ENCODE results near the gene AFF3. TPM values are rescaled to one million over a fixed set of nuclear protein-coding genes. Genes with fewer than 3 reads are reported as not detected.

AFF3 gene
- total and polyA plus RNA-seq, 2 donors (not counting 3 experiments of a cell fraction or from before 2014, with no cell fraction given) = 0.06 to 0.07 TPM

- dilution Hi-C loops (cut with MboI; ENCODE audit: extremely low pct_ligation_motif_present, low sequenced_read_pairs) (no loop called here), intact Hi-C loops (cut with micrococcal nuclease) (loop anchor here (1.0 kb wide), 1 partner anchor 31 kb away; no protein-coding TSS in a partner anchor)
- POLR2A ChIA-PET = no interaction called here
- TF ChIP-seq GATA2 (IDR thresholded peaks at IDR 0.05; ENCODE audit: insufficient read depth, insufficient read length, low read depth, low read length) (no peak), CTCF (IDR thresholded peaks at IDR 0.05; ENCODE audit: extremely low read depth in 1 of 2, insufficient read depth in 1 of 2, low read depth in 1 of 2, low read length in 2 of 2) (no peak)
- Histone ChIP-seq H3K4me2 (ENCODE audit: insufficient read depth, low read length) (no peak overlapping the region), H3K36me3 (ENCODE audit: control insufficient read depth in 2 of 2, extremely low read depth in 1 of 2, insufficient read depth in 2 of 2, low read length in 2 of 2) (no peaks in the 10 kb centered on the region), H3K27me3 (ENCODE audit: control insufficient read depth in 2 of 2, insufficient read depth in 2 of 2, low read length in 2 of 2) (peaks cover 0 to 1% of the 10 kb centered on the region in 2 experiments), H4K20me1 (replicated peaks; ENCODE audit: control insufficient read depth, extremely low read depth, insufficient read depth, low read length) (no peaks in the 10 kb centered on the region), H3K27ac (ENCODE audit: insufficient read depth, low read depth, low read length) (no peak overlapping the region), H3K4me1 (ENCODE audit: control insufficient read depth, extremely low read depth, insufficient read depth, low read length) (peaks cover 3% of the 10 kb centered on the region), H2AFZ (ENCODE audit: low read depth, low read length) (no peak overlapping the region), H3K79me2 (ENCODE audit: control insufficient read depth, insufficient read depth, low read length) (no peaks in the 10 kb centered on the region), H3K4me3 (replicated peaks in 1 of 3; ENCODE audit: insufficient read depth in 1 of 3, low read depth in 1 of 3, low read length in 3 of 3) (no peak overlapping the region), H3K9ac (replicated peaks; ENCODE audit: extremely low read depth, insufficient read depth, low read length) (no peak overlapping the region), H3K9me1 (replicated peaks; ENCODE audit: control insufficient read depth, extremely low read depth, insufficient read depth, low read length) (no peaks in the 10 kb centered on the region), H3K9me3 (replicated peaks; ENCODE audit: control insufficient read depth, insufficient read depth, low read length) (no peaks in the 10 kb centered on the region)
- FAIRE-seq = no peak
- BruUV-seq (replicated peaks) = no TSS peak
- CTCF ChIA-PET = interaction anchor here (0.6 to 2.5 kb wide), 3 partner anchors 12 to 339 kb away, joined by 4 to 15 read pairs (median 5); no protein-coding TSS in a partner anchor
- DNase-seq (ENCODE audit: low read depth, low spot score) = no peak
Observed at GRCh38 chr2:100012561-100012960, 129.8 kb downstream of the AFF3 start.

- intact Hi-C loops (cut with micrococcal nuclease) (no loop called here), dilution Hi-C loops (cut with MboI; ENCODE audit: extremely low pct_ligation_motif_present, low sequenced_read_pairs) (no loop called here)
- Histone ChIP-seq H3K9me1 (replicated peaks; ENCODE audit: control insufficient read depth, extremely low read depth, insufficient read depth, low read length) (no peaks in the 10 kb centered on the region), H3K36me3 (ENCODE audit: control insufficient read depth in 2 of 2, extremely low read depth in 1 of 2, insufficient read depth in 2 of 2, low read length in 2 of 2) (no peaks in the 10 kb centered on the region), H2AFZ (ENCODE audit: low read depth, low read length) (no peak overlapping the region), H3K4me3 (replicated peaks in 1 of 3; ENCODE audit: insufficient read depth in 1 of 3, low read depth in 1 of 3, low read length in 3 of 3) (no peak overlapping the region), H4K20me1 (replicated peaks; ENCODE audit: control insufficient read depth, extremely low read depth, insufficient read depth, low read length) (no peaks in the 10 kb centered on the region), H3K9ac (replicated peaks; ENCODE audit: extremely low read depth, insufficient read depth, low read length) (no peak overlapping the region), H3K9me3 (replicated peaks; ENCODE audit: control insufficient read depth, insufficient read depth, low read length) (no peaks in the 10 kb centered on the region), H3K4me2 (ENCODE audit: insufficient read depth, low read length) (no peak overlapping the region), H3K27me3 (ENCODE audit: control insufficient read depth in 2 of 2, insufficient read depth in 2 of 2, low read length in 2 of 2) (peaks cover 0 to 1% of the 10 kb centered on the region in 2 experiments), H3K27ac (ENCODE audit: insufficient read depth, low read depth, low read length) (no peak overlapping the region), H3K79me2 (ENCODE audit: control insufficient read depth, insufficient read depth, low read length) (no peaks in the 10 kb centered on the region), H3K4me1 (ENCODE audit: control insufficient read depth, extremely low read depth, insufficient read depth, low read length) (peaks cover 3% of the 10 kb centered on the region)
- CTCF ChIA-PET = interaction anchor here (1.6 to 2.6 kb wide), 3 partner anchors 11 to 192 kb away, joined by 4 to 21 read pairs (median 15); no protein-coding TSS in a partner anchor
- DNase-seq (ENCODE audit: low read depth, low spot score) (no peak), FAIRE-seq (no peak)
- TF ChIP-seq POLR2AphosphoS5 (IDR thresholded peaks at IDR 0.05; ENCODE audit: insufficient read depth, low read depth, low read length) = no peak
- no peak for TF ChIP-seq MYC (IDR thresholded peaks at IDR 0.05; ENCODE audit: low read depth, low read length)
- no peak for TF ChIP-seq MAX (IDR thresholded peaks at IDR 0.05; ENCODE audit: insufficient read depth, insufficient read length)
- no peak for TF ChIP-seq POLR2A (IDR thresholded peaks at IDR 0.05; ENCODE audit: low read depth, low read length)
- no peak for TF ChIP-seq GATA2 (IDR thresholded peaks at IDR 0.05; ENCODE audit: insufficient read depth, insufficient read length, low read depth, low read length)
- no peak for TF ChIP-seq JUN (IDR thresholded peaks at IDR 0.05; ENCODE audit: borderline replicate concordance, insufficient read depth, insufficient read length, low read depth)
- no peak for TF ChIP-seq CTCF (IDR thresholded peaks at IDR 0.05; ENCODE audit: extremely low read depth in 1 of 2, insufficient read depth in 1 of 2, low read depth in 1 of 2, low read length in 2 of 2)
- no peak for TF ChIP-seq EZH2 (IDR thresholded peaks at IDR 0.05; ENCODE audit: borderline replicate concordance, low read depth, low read length, severe bottlenecking)
- TF ChIP-seq FOS (IDR thresholded peaks at IDR 0.05; ENCODE audit: borderline replicate concordance, insufficient read depth, low read length) = no peak
- POLR2A ChIA-PET = no interaction called here
- BruUV-seq (replicated peaks) = no TSS peak
Observed at GRCh38 chr2:100011272-100011731, 131.1 kb downstream of the AFF3 start.
